HepG2 (cell line): Measurements from ENCODE around the gene USB1. TPM values are rescaled to one million over a fixed set of nuclear protein-coding genes. Genes with fewer than 3 reads are reported as not detected.

Experiments used
- ARHGAP35 ChIP-seq: sonication (generic); formaldehyde crosslinking; IDR thresholded peaks from 2 replicates; pipeline ENCODE4 v1.9.0; 2022; ENCODE audit warnings: mild to moderate bottlenecking, inconsistent platforms, moderate library complexity, missing genetic modification reagents, borderline replicate concordance
- BCL6 ChIP-seq: IDR thresholded peaks from 2 replicates; pipeline ENCODE4 v1.6.1; 2016; ENCODE audit warnings: missing genetic modification reagents, missing compliant biosample characterization
- EP300 ChIP-seq, 3 experiments: sonication (generic) in 1 of 3; formaldehyde crosslinking in 1 of 3; IDR thresholded peaks; 2 replicates each; pipeline versions ENCODE4 v1.5.1 to v1.6.1; 2011 to 2020; ENCODE audit warnings: low read depth in 2 of 3, low read length in 2 of 3, borderline replicate concordance in 1 of 3, improper control_type of control experiment in 1 of 3, mild to moderate bottlenecking in 1 of 3, missing genetic modification reagents in 1 of 3, moderate library complexity in 1 of 3
- HIVEP1 ChIP-seq: sonication (generic); formaldehyde crosslinking; IDR thresholded peaks from 2 replicates; pipeline ENCODE4 v1.4.0; 2020; ENCODE audit warnings: mild to moderate bottlenecking, missing genetic modification reagents
- MBNL3 ChIP-seq: fragments of 250-450 bp; sonication (Bioruptor Pico); conservative IDR thresholded peaks from 2 replicates; pipeline ENCODE4 v1.8.0; 2022; ENCODE audit warnings: mild to moderate bottlenecking, inconsistent platforms
- MED13 ChIP-seq: sonication (generic); formaldehyde crosslinking; IDR thresholded peaks from 2 replicates; pipeline ENCODE4 v1.5.0; 2020; ENCODE audit warnings: missing genetic modification reagents
- RAD51 ChIP-seq: fragments of 450-650 bp; IDR thresholded peaks from 2 replicates; pipeline ENCODE4 v1.6.1; 2016; ENCODE audit warnings: borderline replicate concordance
- ZNF543 ChIP-seq: sonication (generic); formaldehyde crosslinking; IDR thresholded peaks from 2 replicates; pipeline ENCODE4 v1.4.0; 2020; ENCODE audit warnings: mild to moderate bottlenecking, missing genetic modification reagents
- ZNF766 ChIP-seq: sonication (generic); formaldehyde crosslinking; IDR thresholded peaks from 2 replicates; pipeline ENCODE4 v1.5.0; 2020; ENCODE audit warnings: missing genetic modification reagents, borderline replicate concordance
- polyA plus RNA-seq, 8 experiments: library from polyadenylated mRNA; depleted of rRNA in 3 of 8; stranded (reverse) in 7 of 8; unstranded in 1 of 8; fragments of >200 nt; fragmentation: Illumina TruSeq in 4 of 8; extraction: Trizol in 4 of 8; gene quantifications; 2 replicates each; pipeline versions ENCODE4 v1.2.1 to v1.2.3, GENCODE V29; 2011 to 2016; ENCODE audit warnings: low read depth in 4 of 8, missing spikeins in 1 of 8, mixed read lengths in 1 of 8; ENCODE audit not compliant: insufficient read depth in 1 of 8
- total RNA-seq, 5 experiments: library from RNA; depleted of rRNA; stranded (reverse); fragments of >200 nt; fragmentation: Illumina TruSeq; extraction: Trizol; gene quantifications; 2 replicates each; pipeline ENCODE4 v1.2.3, GENCODE V29; 2016; ENCODE audit warnings: low read depth in 1 of 5
- TF ChIP-seq, protein P1 (sequence below): sonication (generic); formaldehyde crosslinking; IDR thresholded peaks from 2 replicates; pipeline ENCODE4 v1.4.0; 2020; ENCODE audit warnings: missing genetic modification reagents
- TF ChIP-seq, protein P2 (sequence below): sonication (generic); formaldehyde crosslinking; IDR thresholded peaks from 2 replicates; pipeline ENCODE4 v1.4.0; 2020; ENCODE audit warnings: missing genetic modification reagents, mild to moderate bottlenecking, borderline replicate concordance

USB1 gene
- total and polyA plus RNA-seq, 2 of the 13 experiments (the other 11 are each of a cell fraction or from before 2014, with no cell fraction given) = 16.7 to 65.4 TPM

DNA sequence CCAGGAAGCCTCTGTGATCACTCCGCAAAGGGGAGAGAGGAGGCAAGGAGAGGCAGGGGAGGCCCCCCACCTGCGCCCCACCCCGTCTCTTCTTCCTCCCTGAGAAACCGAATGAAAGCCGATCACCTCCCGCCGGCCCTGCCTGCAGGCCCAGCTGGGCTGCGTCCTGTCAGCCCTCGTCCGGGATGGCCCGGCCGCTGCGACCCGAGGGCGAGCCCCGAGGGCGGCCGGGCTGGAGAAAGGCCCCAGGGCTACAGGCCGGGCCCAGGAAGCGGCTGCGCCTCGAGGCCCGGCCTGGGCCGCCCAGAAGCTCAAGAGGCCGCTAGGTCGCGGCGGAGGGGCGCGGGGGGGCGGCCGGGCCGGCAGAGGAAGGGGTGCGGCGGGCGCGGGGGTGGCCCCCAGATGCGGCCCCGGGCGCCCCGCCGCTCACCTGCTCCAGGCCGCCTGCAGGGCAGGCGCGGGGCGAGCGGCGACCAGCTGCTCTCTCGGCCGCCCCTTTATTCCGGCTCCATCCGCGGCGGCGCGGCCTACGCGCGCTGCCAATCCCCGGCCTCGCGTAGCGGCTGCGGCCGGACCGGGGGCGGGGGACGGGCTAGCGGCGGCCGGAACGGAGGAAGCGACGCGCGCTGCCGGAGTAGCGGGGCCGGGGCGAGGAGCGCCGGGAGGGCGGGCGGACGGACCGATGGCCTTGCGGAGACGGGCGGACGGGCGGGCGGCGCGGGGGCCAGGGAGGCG lies 1.1 kb upstream of the USB1 start, which contains the start of gene ZNF319 (continued):
- TF ChIP-seq, protein P1, sequence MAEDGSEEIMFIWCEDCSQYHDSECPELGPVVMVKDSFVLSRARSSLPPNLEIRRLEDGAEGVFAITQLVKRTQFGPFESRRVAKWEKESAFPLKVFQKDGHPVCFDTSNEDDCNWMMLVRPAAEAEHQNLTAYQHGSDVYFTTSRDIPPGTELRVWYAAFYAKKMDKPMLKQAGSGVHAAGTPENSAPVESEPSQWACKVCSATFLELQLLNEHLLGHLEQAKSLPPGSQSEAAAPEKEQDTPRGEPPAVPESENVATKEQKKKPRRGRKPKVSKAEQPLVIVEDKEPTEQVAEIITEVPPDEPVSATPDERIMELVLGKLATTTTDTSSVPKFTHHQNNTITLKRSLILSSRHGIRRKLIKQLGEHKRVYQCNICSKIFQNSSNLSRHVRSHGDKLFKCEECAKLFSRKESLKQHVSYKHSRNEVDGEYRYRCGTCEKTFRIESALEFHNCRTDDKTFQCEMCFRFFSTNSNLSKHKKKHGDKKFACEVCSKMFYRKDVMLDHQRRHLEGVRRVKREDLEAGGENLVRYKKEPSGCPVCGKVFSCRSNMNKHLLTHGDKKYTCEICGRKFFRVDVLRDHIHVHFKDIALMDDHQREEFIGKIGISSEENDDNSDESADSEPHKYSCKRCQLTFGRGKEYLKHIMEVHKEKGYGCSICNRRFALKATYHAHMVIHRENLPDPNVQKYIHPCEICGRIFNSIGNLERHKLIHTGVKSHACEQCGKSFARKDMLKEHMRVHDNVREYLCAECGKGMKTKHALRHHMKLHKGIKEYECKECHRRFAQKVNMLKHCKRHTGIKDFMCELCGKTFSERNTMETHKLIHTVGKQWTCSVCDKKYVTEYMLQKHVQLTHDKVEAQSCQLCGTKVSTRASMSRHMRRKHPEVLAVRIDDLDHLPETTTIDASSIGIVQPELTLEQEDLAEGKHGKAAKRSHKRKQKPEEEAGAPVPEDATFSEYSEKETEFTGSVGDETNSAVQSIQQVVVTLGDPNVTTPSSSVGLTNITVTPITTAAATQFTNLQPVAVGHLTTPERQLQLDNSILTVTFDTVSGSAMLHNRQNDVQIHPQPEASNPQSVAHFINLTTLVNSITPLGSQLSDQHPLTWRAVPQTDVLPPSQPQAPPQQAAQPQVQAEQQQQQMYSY (CRISPR knock-in tag) = 0 out of 2 replicates have a peak, but pooled peaks have one; percentile 23
- TF ChIP-seq MED13 (peak; percentile 20; the same call in 1 of the 2 replicates), ZNF543 (CRISPR knock-in tag) (no peak), MBNL3 (CRISPR knock-in tag) (no peak), HIVEP1 (CRISPR knock-in tag) (no peak), BCL6 (CRISPR knock-in tag) (no peak), ARHGAP35 (CRISPR knock-in tag) (no peak; the same call in 1 of the 2 replicates), ZNF766 (no peak), EP300 (IDR thresholded peaks at IDR 0.05; ENCODE audit: low read depth in 2 of 2, low read length in 2 of 2) (no peak), EP300 (CRISPR knock-in tag; IDR thresholded peaks at IDR 0.05; ENCODE audit: borderline replicate concordance) (no peak), RAD51 (no peak)
- TF ChIP-seq, protein P2, sequence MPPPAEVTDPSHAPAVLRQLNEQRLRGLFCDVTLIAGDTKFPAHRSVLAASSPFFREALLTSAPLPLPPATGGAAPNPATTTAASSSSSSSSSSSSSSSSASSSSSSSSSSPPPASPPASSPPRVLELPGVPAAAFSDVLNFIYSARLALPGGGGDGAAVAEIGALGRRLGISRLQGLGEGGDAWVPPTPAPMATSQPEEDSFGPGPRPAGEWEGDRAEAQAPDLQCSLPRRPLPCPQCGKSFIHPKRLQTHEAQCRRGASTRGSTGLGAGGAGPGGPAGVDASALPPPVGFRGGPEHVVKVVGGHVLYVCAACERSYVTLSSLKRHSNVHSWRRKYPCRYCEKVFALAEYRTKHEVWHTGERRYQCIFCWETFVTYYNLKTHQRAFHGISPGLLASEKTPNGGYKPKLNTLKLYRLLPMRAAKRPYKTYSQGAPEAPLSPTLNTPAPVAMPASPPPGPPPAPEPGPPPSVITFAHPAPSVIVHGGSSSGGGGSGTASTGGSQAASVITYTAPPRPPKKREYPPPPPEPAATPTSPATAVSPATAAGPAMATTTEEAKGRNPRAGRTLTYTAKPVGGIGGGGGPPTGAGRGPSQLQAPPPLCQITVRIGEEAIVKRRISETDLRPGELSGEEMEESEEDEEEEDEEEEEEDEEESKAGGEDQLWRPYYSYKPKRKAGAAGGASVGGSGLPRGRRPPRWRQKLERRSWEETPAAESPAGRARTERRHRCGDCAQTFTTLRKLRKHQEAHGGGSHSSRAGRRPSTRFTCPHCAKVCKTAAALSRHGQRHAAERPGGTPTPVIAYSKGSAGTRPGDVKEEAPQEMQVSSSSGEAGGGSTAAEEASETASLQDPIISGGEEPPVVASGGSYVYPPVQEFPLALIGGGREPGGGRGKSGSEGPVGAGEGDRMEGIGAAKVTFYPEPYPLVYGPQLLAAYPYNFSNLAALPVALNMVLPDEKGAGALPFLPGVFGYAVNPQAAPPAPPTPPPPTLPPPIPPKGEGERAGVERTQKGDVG (CRISPR knock-in tag) = no peak
